NCI-H1092 (cell line): ENCODE data around the gene TNIK.

ENCODE experiments used
- DNase-seq: peaks from one replicate; lab custom pipeline; 2025; lab: John Stamatoyannopoulos, UW

TNIK gene

DNA sequence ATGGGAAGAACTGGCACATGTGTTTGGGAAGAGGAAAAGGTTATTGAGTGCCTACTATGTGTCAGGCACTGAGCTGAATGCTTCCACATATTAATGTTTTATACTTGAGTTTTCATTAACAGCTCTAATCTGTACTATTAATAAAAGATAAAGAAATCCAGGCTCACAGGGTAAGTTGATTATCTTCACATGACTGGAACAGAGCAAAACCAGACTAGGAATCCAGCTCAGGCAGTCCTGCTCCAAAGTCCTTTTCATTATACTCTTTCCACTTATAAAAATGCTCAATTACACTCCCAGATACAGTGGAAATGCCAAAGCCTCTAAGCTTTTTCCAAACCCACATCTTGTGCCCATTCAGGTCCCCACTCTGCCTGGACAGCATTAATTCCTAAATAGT lies 97.6 kb downstream of the TNIK start:
- DNase-seq: no peak

DNA sequence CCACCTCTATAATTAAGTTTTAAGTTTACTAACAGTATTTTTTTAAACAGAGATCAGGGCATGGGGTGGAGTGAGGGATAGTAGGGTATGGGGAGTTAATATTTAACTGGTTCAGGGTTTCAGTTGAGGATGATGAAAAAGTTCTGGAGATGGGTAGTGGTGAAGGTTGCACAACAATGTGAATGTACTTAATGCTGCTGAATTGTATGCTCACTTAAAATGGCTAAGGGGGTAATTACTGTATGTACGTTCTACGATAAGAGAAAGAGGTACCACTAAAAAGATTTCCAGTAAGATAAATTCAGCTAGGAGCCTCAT lies 101.4 kb downstream of the TNIK start:
- DNase-seq: no peak

DNA sequence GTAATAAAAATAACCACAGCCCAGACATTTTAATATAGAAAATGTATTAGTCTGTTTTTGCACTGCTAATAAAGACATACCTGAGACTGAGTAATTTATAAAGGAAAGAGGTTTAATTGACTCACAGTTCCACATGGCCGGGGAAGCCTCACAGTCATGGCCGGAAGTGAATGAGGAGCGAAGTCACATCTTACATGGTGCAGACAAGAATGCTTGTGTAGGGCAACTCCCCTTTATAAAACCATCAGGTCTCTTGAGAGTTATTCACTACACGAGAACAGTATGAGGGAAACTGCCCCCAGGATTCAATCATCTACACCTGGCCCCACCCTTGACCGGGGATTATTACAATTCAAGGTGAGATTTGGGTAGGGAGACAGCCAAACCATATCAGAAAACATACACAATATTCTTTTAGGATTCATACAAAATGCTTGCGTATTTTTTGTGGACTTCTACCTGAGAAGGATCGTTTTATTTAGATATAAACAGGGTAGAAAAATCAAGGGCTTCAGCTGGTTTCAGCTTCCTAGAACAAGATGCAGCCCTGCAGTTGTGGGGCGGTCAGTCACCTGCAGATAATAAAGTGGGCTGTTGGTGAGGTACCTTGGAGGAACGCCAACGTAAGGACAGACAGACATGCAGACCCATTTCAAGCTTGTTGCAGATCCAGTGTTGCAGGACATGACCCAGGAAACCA lies 101.9 kb downstream of the TNIK start:
- no peak for DNase-seq

- no peak for DNase-seq
These were observed 102.5 kb downstream of the TNIK start for GRCh38 chr3:171357721-171358120.

GRCh38 chr3:171356251-171356650 lies 104.0 kb downstream of the TNIK start:
- no peak for DNase-seq

GRCh38 chr3:171354706-171355582 lies 105.3 kb downstream of the TNIK start:
- DNase-seq: no peak

GRCh38 chr3:171354049-171354705 lies 106.0 kb downstream of the TNIK start:
- DNase-seq: no peak

- no peak for DNase-seq
These were observed 106.8 kb downstream of the TNIK start for GRCh38 chr3:171353423-171353822.

GRCh38 chr3:171352387-171352935 lies 107.7 kb downstream of the TNIK start:
- DNase-seq: no peak

DNA sequence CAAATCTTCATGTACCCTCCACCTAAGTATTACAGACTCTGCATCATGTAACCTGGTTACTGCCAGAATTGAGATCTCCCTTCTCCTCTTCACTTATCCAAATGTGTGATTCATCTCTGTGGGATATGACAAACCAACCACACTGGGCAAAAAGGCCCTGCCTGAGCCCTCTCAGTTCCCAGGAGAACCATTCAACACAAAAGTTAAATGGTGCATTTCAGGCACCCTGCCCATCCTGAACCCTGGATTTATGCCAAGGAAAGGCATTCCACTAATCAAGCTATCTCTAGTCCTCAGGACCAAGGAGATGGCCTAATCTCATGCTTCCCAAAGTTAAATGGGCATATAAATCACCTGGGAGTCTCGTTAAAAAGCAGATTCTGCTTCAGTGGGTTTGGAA lies 108.5 kb downstream of the TNIK start:
- no peak for DNase-seq

DNA sequence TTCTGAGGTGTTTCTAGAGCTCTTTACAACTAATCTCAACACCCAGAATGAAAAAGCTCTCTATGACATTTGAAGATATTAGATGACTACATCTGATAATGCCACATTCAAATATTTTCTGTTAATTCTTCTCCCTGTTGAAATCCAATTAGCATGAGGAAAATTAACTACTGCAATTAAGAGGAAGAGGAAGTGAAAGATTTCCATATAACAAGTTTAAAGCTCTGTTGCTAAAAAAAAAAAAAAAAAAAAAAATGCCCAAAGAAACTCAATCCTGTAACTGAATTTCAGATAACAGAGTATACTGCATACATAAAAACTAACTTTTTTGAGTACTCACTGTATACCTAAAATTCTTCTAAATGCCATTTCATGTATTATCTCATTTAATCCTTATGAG lies 109.8 kb downstream of the TNIK start:
- DNase-seq: no peak

DNA sequence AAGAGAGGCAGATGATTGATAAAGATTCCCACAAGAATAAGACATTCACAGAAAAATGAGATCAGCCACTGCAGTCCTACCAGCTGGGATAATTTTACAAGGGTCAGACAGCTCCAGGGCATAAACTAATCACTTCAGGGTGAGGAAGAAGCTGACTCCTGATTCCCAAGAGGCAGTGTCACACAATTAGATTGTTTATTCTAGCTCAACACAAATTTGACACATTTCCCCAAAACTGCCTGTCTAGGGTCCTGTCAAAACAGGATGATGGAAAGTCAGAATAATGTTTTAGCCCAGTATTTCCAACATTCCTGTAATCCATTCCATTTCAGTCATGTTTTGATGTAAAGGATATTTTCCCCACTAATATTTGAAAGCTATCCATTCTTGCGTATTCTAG lies 110.8 kb downstream of the TNIK start:
- no peak for DNase-seq

DNA sequence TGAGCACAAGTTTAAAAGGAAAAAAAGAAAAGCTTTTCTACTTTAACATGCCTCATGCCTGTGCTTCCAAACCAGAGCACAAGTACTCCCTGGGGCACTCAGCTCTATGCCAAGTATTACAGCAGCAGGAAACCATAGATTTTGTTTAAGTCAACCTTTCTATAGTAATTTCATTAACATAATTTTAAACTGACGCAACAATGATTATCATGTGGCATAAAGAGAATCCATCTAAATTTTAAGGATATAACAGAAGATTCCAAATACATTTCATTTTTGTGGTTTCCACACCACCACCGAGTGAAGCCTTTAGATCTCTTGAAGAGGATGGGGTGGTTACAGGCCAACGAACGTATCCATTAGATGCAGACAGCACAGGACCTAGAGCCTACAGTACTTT lies 112.1 kb downstream of the TNIK start:
- DNase-seq: no peak

- no peak for DNase-seq
These were observed 112.7 kb downstream of the TNIK start for GRCh38 chr3:171347301-171348039.

DNA sequence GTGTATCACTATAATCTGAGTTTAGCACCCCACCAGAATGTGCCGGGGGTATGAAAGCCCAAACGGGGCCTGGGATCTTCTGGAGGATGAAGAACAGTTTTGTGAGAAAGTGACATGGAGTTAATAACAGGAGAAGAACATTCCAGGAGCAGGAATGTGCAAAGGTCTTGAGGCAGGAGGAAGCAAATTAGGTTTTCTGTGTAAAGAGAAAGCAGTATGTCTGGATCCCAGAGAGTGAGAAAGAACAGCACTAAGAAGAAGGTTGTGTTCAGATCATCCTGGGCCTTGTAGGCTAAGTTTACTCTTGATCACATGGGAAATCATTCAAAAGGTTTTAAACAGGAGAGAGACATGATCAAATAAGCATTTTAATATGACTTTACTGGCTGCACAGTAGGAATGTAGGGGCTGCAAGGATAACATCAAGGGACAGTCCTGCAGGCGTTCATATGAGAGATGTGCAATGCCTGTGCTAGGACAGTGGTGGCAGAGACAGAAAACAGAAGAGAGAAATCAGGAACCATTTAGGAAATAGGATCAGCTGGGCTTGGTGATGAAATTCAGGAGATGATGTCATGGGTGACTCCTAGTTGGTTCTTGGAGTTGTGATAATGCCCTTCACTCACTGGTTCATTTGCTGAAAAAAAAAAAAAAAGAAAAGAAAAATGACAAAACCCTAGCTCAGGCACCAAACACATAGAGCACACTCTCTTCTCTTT lies 113.5 kb downstream of the TNIK start:
- no peak for DNase-seq

- no peak for DNase-seq
These were observed 114.2 kb downstream of the TNIK start for GRCh38 chr3:171346019-171346418.

DNA sequence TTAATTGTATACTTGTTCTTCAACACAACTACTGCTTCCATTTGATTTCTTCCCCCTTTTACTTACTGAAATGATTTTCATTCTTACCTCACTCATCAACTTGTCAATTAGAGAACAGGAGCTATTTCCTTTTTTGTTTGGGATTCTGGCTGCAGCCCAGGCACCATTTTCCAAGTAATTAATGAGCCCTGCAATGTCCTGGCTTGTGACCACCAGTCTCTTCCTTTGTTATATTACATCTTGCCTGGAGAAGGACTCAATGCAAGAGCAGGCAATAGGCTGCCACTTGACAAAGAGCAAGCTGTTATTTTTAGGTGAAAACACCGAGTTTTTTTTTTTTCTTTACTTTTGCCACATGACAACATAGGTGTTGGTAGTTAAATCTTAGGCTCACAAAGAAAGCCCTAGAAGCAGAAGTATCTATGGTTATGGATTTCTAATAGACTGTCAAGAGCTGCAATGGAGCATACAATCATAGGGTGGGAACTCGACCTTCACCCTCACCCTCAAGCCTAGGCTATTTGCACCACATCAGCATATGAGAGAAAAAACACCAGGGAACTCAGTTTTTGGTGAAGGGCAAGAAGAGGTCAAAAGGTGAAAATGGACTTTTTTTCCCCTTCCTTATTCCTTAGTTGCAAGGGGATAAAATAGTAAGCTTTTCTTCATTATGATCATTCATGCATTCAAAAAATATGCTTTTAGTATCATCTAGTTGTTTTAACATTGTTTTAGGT lies 114.9 kb downstream of the TNIK start:
- no peak for DNase-seq

DNA sequence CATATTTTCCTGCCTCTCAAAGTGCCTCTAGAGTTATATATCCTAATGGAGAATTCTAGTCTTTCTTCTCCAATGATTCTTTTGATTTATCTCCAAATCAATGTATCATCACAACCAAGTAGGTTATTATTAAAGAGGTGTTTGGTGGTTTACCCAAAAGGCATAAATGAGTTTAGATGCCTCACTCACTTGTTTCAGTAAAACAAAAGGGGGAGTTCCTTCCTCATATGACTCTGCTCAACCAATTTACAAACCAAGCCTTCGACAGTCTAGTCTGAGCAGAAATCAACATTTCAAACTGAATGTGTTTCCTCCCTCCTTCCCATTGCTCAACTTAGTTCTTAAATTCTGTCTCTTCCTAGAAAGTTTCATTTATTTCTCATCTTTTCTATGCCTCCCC lies 116.5 kb downstream of the TNIK start:
- no peak for DNase-seq

GRCh38 chr3:171342783-171343420 lies 117.3 kb downstream of the TNIK start:
- DNase-seq: no peak

GRCh38 chr3:171342200-171342599 lies 118.0 kb downstream of the TNIK start:
- DNase-seq: no peak
